PFSK-1 (cell line): ENCODE results near the gene POLR3E.

Source experiments
- FOXP2 ChIP-seq: optimal IDR thresholded peaks from 2 replicates; pipeline ENCODE3; 2011; ENCODE audit warnings: borderline replicate concordance, control low read depth, inconsistent platforms; ENCODE audit not compliant: insufficient read depth; ENCODE audit errors: extremely low read length, extremely low read depth
- POLR2AphosphoS5 ChIP-seq: IDR thresholded peaks from 2 replicates; pipeline ENCODE4 v1.6.1; 2012; ENCODE audit warnings: low read depth, mild to moderate bottlenecking, control low read depth, low read length, moderate library complexity
- REST ChIP-seq, 2 experiments: IDR thresholded peaks; 2 replicates each; pipeline versions ENCODE4 v1.6.1 to v1.8.0; 2011 to 2012; ENCODE audit warnings: low read depth in 2 of 2, low read length in 2 of 2, control low read depth in 1 of 2, inconsistent platforms in 1 of 2, mild to moderate bottlenecking in 1 of 2, moderate library complexity in 1 of 2; ENCODE audit not compliant: insufficient read depth in 1 of 2
- SIN3A ChIP-seq: IDR thresholded peaks from 2 replicates; pipeline ENCODE4 v1.6.1; 2012; ENCODE audit warnings: mild to moderate bottlenecking, low read length, moderate library complexity, borderline replicate concordance; ENCODE audit not compliant: insufficient read depth
- TAF1 ChIP-seq: IDR thresholded peaks from 2 replicates; pipeline ENCODE4 v1.6.1; 2012; ENCODE audit warnings: low read length, control low read depth, borderline replicate concordance; ENCODE audit not compliant: insufficient read depth

Gene POLR3E

GRCh38 chr16:22317001-22317530 lies 19.9 kb downstream of the POLR3E start:
- TF ChIP-seq SIN3A = no peak
- TF ChIP-seq FOXP2 = no peak
- no peak for TF ChIP-seq REST (IDR thresholded peaks at IDR 0.05; ENCODE audit: insufficient read depth in 1 of 2, low read depth in 2 of 2, low read length in 2 of 2)
- TF ChIP-seq POLR2AphosphoS5 = no peak
- no peak for TF ChIP-seq TAF1

DNA sequence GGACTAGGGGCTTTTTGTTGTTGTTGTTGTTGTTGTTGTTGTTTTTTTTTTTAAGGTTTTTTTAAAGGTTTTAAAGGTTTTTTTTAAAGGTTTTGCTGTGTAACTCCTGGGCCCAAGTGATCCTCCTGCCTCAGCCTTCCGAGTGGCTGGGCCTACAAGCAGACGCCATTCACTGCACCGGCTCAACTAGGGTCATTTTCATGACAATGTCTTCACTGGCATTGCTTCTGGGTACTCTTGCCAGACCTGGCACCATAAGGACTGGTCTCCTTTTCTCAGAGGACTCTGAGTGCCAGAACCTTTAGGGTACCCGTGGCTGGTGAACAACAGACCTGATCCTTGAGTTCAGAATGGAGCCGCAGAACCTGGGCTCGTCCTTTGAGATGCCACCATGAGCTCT lies 20.4 kb downstream of the POLR3E start:
- TF ChIP-seq TAF1 = no peak

DNA sequence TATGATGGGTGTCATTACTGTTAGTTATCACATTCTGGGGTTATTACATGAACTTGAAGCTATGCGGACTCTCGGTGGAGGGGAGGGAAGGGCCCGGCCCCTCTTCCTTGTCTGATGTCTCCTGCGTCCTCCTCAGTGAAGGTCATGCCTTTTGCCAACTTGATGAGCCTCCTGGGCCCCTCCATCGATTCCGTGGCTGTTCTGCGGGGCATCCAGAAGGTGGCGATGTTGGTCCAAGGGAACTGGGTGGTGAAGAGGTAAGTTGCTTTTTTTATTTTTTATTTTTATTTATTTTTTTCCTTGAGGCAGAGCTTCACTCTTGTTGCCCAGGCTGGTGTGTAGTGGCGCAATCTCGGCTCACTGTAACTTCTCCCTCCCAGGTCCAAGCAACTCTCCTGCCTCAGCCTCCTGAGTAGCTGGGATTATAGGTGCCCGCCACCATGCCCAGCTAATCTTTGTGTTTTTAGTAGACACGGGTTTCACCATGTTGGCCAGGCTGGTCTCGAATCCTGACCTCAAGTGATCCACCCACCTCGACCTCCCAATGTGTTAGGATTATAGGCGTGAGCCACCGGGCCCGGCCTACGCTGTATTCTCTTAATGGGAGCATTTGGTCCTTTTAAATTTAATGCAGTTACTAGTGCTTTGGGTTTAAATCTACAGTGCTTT lies 21.6 kb downstream of the POLR3E start:
- no peak for TF ChIP-seq REST (IDR thresholded peaks at IDR 0.05; ENCODE audit: insufficient read depth in 1 of 2, low read depth in 2 of 2, low read length in 2 of 2)
- TF ChIP-seq POLR2AphosphoS5 = no peak
- TF ChIP-seq SIN3A = no peak
- no peak for TF ChIP-seq TAF1
- TF ChIP-seq FOXP2 = no peak

DNA sequence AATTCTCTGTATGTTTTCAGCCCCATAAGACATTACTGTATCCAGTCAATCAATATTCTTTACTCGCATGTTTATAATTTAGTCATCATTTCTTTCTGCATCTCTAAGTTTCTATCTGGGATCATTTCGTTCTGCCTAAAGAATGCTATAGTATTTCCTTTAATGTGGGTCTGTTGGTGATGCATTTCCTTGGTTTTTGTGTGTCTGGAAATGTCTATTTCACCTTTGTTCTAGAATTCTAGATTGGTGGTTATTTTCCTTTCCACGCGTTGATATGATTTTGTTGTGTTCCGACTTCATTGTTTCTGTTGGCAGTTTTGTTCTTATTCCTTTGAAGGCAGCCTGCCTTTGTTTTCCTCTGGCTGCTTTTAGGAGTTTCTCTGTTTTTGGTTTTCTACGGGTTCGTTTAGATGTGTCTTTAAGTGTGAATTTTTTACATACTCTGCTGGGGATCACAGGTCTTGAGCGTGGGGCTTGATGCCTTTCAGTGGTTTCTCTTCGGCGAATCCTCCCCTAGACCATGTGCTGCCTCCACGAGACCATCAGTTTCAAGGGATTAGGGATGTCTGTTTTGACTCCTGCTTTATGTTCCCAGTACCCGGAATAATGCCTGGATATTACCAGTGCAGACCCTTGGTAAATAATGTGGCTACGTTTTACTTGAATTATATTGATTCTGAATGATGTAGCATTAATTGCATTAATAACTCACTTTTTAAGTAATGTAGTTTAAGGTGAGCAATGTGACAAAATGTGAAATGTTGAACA lies 23.5 kb downstream of the POLR3E start:
- TF ChIP-seq FOXP2 (no peak), POLR2AphosphoS5 (no peak), REST (IDR thresholded peaks at IDR 0.05; ENCODE audit: insufficient read depth in 1 of 2, low read depth in 2 of 2, low read length in 2 of 2) (no peak), TAF1 (no peak), SIN3A (no peak)

DNA sequence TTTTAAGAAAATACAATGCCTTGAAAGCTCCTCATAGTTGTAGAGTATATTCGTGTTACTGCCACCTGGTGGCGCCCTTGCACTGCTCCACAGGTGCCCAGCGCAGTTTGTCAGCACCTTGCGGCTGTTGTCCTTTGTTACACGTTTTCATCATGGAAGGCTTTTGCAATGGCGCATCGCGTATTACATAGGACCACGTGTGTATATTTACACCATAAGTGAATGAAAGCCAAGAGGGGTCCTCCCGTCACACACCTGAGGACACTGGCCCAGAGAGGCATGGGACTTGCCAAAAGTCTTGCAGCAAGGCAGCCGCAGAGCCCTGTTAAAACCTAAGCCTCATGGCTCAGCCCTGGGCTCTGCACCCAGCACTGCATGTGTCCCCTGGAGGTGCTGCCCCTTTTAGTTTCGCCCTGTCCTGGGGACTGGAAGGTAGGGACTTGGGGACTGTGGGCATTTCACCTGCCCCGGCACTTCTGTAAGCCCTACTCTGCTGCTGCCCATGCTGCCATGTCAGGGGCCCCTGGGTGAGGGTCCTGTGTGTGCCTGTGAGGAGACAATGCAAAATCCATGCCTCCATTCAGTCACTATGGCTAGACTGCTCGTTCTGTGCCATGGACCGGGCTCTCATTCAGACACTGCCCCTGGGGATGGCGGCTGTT lies 24.3 kb downstream of the POLR3E start:
- TF ChIP-seq SIN3A = no peak
- no peak for TF ChIP-seq FOXP2
- no peak for TF ChIP-seq TAF1
- no peak for TF ChIP-seq POLR2AphosphoS5
- no peak for TF ChIP-seq REST (IDR thresholded peaks at IDR 0.05; ENCODE audit: insufficient read depth in 1 of 2, low read depth in 2 of 2, low read length in 2 of 2)
